HCT116 (cell line): ENCODE data around the gene OR2S2. TPM values are rescaled to one million over a fixed set of nuclear protein-coding genes. Genes with fewer than 3 reads are reported as not detected.

Experiments used
- ATAC-seq: fragments of 200-7000 bp; cut with Tn5 transposase; 2 replicates; pipeline ENCODE4 v1.9.1; 2020; ENCODE audit warnings: mild to moderate bottlenecking, moderate library complexity
- BruUV-seq: library from RNA; stranded (reverse); fragments of 400-500 nt; replicated peaks from 2 replicates; lab custom pipeline; 2021; lab: Mats Ljungman, UMichigan
- CTCF ChIA-PET: fragments of 300-600 bp; sonication (Branson Sonifier 250); formaldehyde crosslinking; loops from one replicate; lab custom pipeline; 2021; ENCODE audit warnings: antibody characterized with exemption; lab: Charles Lee
- POLR2A ChIA-PET: fragments of 300-600, 350-600 bp; sonication (Branson Sonifier 250); formaldehyde crosslinking; loops from one replicate; lab custom pipeline; 2021; ENCODE audit warnings: antibody characterized with exemption; lab: Charles Lee
- RAD21 ChIA-PET, 2 experiments: fragments of 300-600 bp; sonication (Branson Sonifier 250); formaldehyde crosslinking; loops; one replicate each; lab custom pipeline; 2023; ENCODE audit warnings: low total read pairs in 2 of 2; ENCODE audit not compliant: uncharacterized antibody in 2 of 2, unreplicated experiment in 2 of 2, low non-redundant PET in 1 of 2; lab: Charles Lee
- DNase-seq: peaks from one replicate; pipeline ENCODE4 v3.0.0-alpha.2; 2010; ENCODE audit warnings: low read depth, low spot score
- H2AFZ ChIP-seq: fragments of 200-600 bp; shearing (Covaris generic), sonication (generic); 2 replicates; pipeline ENCODE4 v1.6.1; 2017; ENCODE audit warnings: low read depth, mixed run types, mixed read lengths, antibody characterized with exemption, low read length; ENCODE audit not compliant: poor library complexity, severe bottlenecking
- H3K27ac ChIP-seq: 2 replicates; pipeline ENCODE4 v1.5.1; 2012; ENCODE audit warnings: low read depth, low read length
- H3K27me3 ChIP-seq: fragments of 200-600 bp; sonication (generic); 2 replicates; pipeline ENCODE4 v1.6.1; 2016; ENCODE audit warnings: mixed run types, low read length, mixed read lengths; ENCODE audit not compliant: insufficient read depth
- H3K36me3 ChIP-seq, 2 experiments: fragments of 200-500 bp in 1 of 2; fragments of 200-600 bp in 1 of 2; sonication (Bioruptor generic) in 1 of 2; sonication (generic) in 1 of 2; 2 replicates each; pipeline versions ENCODE4 v1.5.1 to v1.6.1; 2014 to 2016; ENCODE audit warnings: low read length in 2 of 2, inconsistent platforms in 1 of 2, mixed read lengths in 1 of 2, mixed run types in 1 of 2; ENCODE audit not compliant: insufficient read depth in 2 of 2, control insufficient read depth in 1 of 2
- H3K4me1 ChIP-seq, 2 experiments: fragments of 200-600 bp in 1 of 2; sonication (generic) in 1 of 2; 2 replicates each; pipeline versions ENCODE4 v1.5.1 to v1.6.1; 2012 to 2017; ENCODE audit warnings: low read length in 2 of 2, inconsistent platforms in 1 of 2, mild to moderate bottlenecking in 1 of 2, mixed read lengths in 1 of 2, mixed run types in 1 of 2, moderate library complexity in 1 of 2; ENCODE audit not compliant: insufficient read depth in 2 of 2, control insufficient read depth in 1 of 2
- H3K4me2 ChIP-seq: fragments of 200-600 bp; sonication (generic); 2 replicates; pipeline ENCODE4 v1.6.1; 2017; ENCODE audit warnings: mixed run types, low read length, mixed read lengths
- H3K4me3 ChIP-seq, 2 experiments: fragments of 200-600 bp in 1 of 2; sonication (generic) in 1 of 2; replicated peaks in 1 of 2; 2 replicates each; pipeline ENCODE4 v1.5.1; 2011 to 2016; ENCODE audit warnings: low read length in 2 of 2, control low read depth in 1 of 2, low read depth in 1 of 2, mild to moderate bottlenecking in 1 of 2, mixed read lengths in 1 of 2, mixed run types in 1 of 2
- H3K79me2 ChIP-seq: fragments of 200-600 bp; sonication (generic); 2 replicates; pipeline ENCODE4 v1.6.1; 2017; ENCODE audit warnings: mild to moderate bottlenecking, mixed run types, low read length, moderate library complexity, mixed read lengths; ENCODE audit not compliant: insufficient read depth
- H3K9ac ChIP-seq: fragments of 200-600 bp; sonication (generic); 2 replicates; pipeline ENCODE4 v1.6.1; 2016; ENCODE audit warnings: low read length, mixed read lengths
- H3K9me2 ChIP-seq: fragments of 200-600 bp; sonication (generic), shearing (Covaris generic); 2 replicates; pipeline ENCODE4 v1.6.1; 2017; ENCODE audit warnings: mixed run types, mild to moderate bottlenecking, moderate library complexity; ENCODE audit not compliant: insufficient read depth
- H3K9me3 ChIP-seq, 2 experiments: fragments of 200-500 bp in 1 of 2; fragments of 200-600 bp in 1 of 2; sonication (Bioruptor generic) in 1 of 2; sonication (generic) in 1 of 2; 2 replicates each; pipeline ENCODE4 v1.6.1; 2014 to 2017; ENCODE audit warnings: low read length in 2 of 2, mixed read lengths in 2 of 2, inconsistent platforms in 1 of 2, low read depth in 1 of 2, mild to moderate bottlenecking in 1 of 2, mixed run types in 1 of 2, moderate library complexity in 1 of 2; ENCODE audit not compliant: control insufficient read depth in 1 of 2, insufficient read depth in 1 of 2
- H4K20me1 ChIP-seq: fragments of 200-600 bp; sonication (generic), shearing (Covaris generic); 2 replicates; pipeline ENCODE4 v1.6.1; 2017; ENCODE audit warnings: mixed run types, mild to moderate bottlenecking, moderate library complexity; ENCODE audit not compliant: insufficient read depth
- ATF3 ChIP-seq: IDR thresholded peaks from 2 replicates; pipeline ENCODE4 v1.6.1; 2012
- CBX3 ChIP-seq: IDR thresholded peaks from 2 replicates; pipeline ENCODE4 v1.6.1; 2012; ENCODE audit warnings: low read depth
- CTCF ChIP-seq, 3 experiments: fragments of 200-600 bp in 1 of 3; sonication (generic) in 1 of 3; IDR thresholded peaks in 2 of 3; conservative IDR thresholded peaks in 1 of 3; 2 replicates each; pipeline ENCODE4 v1.5.1; 2012 to 2017; ENCODE audit warnings: low read depth in 2 of 3, low read length in 2 of 3, antibody characterized with exemption in 1 of 3, borderline replicate concordance in 1 of 3, control low read depth in 1 of 3, mild to moderate bottlenecking in 1 of 3, mixed read lengths in 1 of 3, mixed run types in 1 of 3, moderate library complexity in 1 of 3; ENCODE audit not compliant: insufficient read depth in 1 of 3
- ELF1 ChIP-seq: IDR thresholded peaks from 2 replicates; pipeline ENCODE4 v1.6.1; 2012; ENCODE audit warnings: low read depth, borderline replicate concordance
- EZH2 ChIP-seq: fragments of 200-600 bp; sonication (generic); IDR thresholded peaks from 2 replicates; pipeline ENCODE4 v1.6.1; 2017; ENCODE audit warnings: antibody characterized with exemption, mixed run types
- EZH2phosphoT487 ChIP-seq: fragments of 200-600 bp; IDR thresholded peaks from 2 replicates; pipeline ENCODE4 v1.6.1; 2018; ENCODE audit warnings: antibody characterized with exemption, borderline replicate concordance
- FOSL1 ChIP-seq: IDR thresholded peaks from 2 replicates; pipeline ENCODE4 v1.6.1; 2012; ENCODE audit warnings: low read depth
- POLR2A ChIP-seq: IDR thresholded peaks from 2 replicates; pipeline ENCODE4 v1.7.0; 2011; ENCODE audit warnings: borderline replicate concordance; ENCODE audit not compliant: insufficient read depth, insufficient read length; ENCODE audit errors: extremely low read depth
- POLR2AphosphoS5 ChIP-seq: IDR thresholded peaks from 2 replicates; pipeline ENCODE4 v1.6.1; 2011; ENCODE audit warnings: mild to moderate bottlenecking, low read depth, low read length, moderate library complexity
- RAD21 ChIP-seq: IDR thresholded peaks from 2 replicates; pipeline ENCODE4 v1.6.1; 2012; ENCODE audit warnings: low read depth, mild to moderate bottlenecking
- REST ChIP-seq: IDR thresholded peaks from 2 replicates; pipeline ENCODE4 v1.6.1; 2012; ENCODE audit warnings: low read depth
- SIN3A ChIP-seq: IDR thresholded peaks from 2 replicates; pipeline ENCODE4 v1.6.1; 2012; ENCODE audit warnings: low read depth
- SP1 ChIP-seq: IDR thresholded peaks from 2 replicates; pipeline ENCODE4 v1.6.1; 2012; ENCODE audit warnings: low read depth
- SRF ChIP-seq: IDR thresholded peaks from 2 replicates; pipeline ENCODE4 v1.6.1; 2012; ENCODE audit warnings: low read depth
- TCF7L2 ChIP-seq: IDR thresholded peaks from 2 replicates; pipeline ENCODE4 v1.7.0; 2011; ENCODE audit warnings: borderline replicate concordance, inconsistent platforms; ENCODE audit not compliant: insufficient read depth, insufficient read length; ENCODE audit errors: extremely low read depth
- YY1 ChIP-seq: IDR thresholded peaks from 2 replicates; pipeline ENCODE4 v1.6.1; 2011; ENCODE audit warnings: low read length, low read depth, moderate library complexity, mild to moderate bottlenecking; ENCODE audit not compliant: insufficient replicate concordance; ENCODE audit errors: extremely low read depth
- ZFX ChIP-seq: fragments of 450-650 bp; IDR thresholded peaks from 2 replicates; pipeline ENCODE4 v1.6.1; 2017
- ZNF274 ChIP-seq: fragments of 200-500 bp; sonication (Bioruptor generic); IDR thresholded peaks from 2 replicates; pipeline ENCODE4 v1.6.1; 2014; ENCODE audit warnings: mild to moderate bottlenecking, low read depth, low read length, inconsistent platforms
- intact Hi-C: fragments of 100-400 bp; cut with micrococcal nuclease; formaldehyde crosslinking; loops from 2 replicates; pipeline ENCODE4 v1.10.0; 2022
- total RNA-seq: library from RNA; stranded (reverse); gene quantifications from one replicate; pipeline ENCODE4 v1.2.1, GENCODE V29; 2021; ENCODE audit not compliant: unreplicated experiment

The OR2S2 gene
- total RNA-seq, 1 experiment from 2014 or later: not detected

- no peaks in the 10 kb centered on the region for H3K36me3 ChIP-seq
- H3K4me3 ChIP-seq: no peak overlapping the region
- no peak overlapping the region for H2AFZ ChIP-seq
- H4K20me1 ChIP-seq: no peaks in the 10 kb centered on the region
- intact Hi-C loops: no loop called here
- ATAC-seq (no peak), DNase-seq (no peak)
- H3K9me2 ChIP-seq: no peaks in the 10 kb centered on the region
- no TSS peak for BruUV-seq
- H3K9me3 ChIP-seq: no peaks in the 10 kb centered on the region
- CTCF ChIA-PET: no interaction called here
- no peak overlapping the region for H3K4me2 ChIP-seq
- H3K4me1 ChIP-seq: no peaks in the 10 kb centered on the region
- TF ChIP-seq CBX3 (no peak), POLR2AphosphoS5 (no peak), YY1 (no peak), SRF (no peak), EZH2 (no peak), ELF1 (no peak), SP1 (no peak), FOSL1 (no peak), EZH2phosphoT487 (no peak), SIN3A (no peak), TCF7L2 (no peak), ZFX (no peak), CTCF (IDR thresholded peaks at IDR 0.05 in 2 of 3, conservative IDR thresholded peaks at IDR 0.05 in 1 of 3; ENCODE audit: borderline replicate concordance in 1 of 3, insufficient read depth in 1 of 3, low read depth in 2 of 3, low read length in 2 of 3) (no peak), REST (no peak), POLR2A (no peak), RAD21 (no peak), ZNF274 (no peak), ATF3 (no peak)
- RAD21 ChIA-PET: no interaction called here
- POLR2A ChIA-PET: no interaction called here
- no peaks in the 10 kb centered on the region for H3K79me2 ChIP-seq
- H3K27ac ChIP-seq: no peak overlapping the region
- H3K9ac ChIP-seq: no peak overlapping the region
- H3K27me3 ChIP-seq: no peaks in the 10 kb centered on the region
Measured at GRCh38 chr9:35960039-35960655, 2.2 kb upstream of the OR2S2 start.
